Keratinocyte (primary cell): Measurements from ENCODE around the gene STARD3. TPM values are rescaled to one million over a fixed set of nuclear protein-coding genes. Genes with fewer than 3 reads are reported as not detected.

Experiments used
- DNase-seq: peaks from one replicate; pipeline ENCODE4 v3.0.0-alpha.2; 2011; ENCODE audit warnings: low read depth, missing footprints, low spot score
- FAIRE-seq: peaks from 2 replicates; lab custom pipeline; 2011; peaks lifted over from hg19 to GRCh38; lab: Jason Lieb, UNC
- H2AFZ ChIP-seq: 2 replicates; pipeline ENCODE4 v1.6.0; 2012; ENCODE audit warnings: low read length, control low read depth, inconsistent platforms; ENCODE audit not compliant: control insufficient read depth
- H3K27ac ChIP-seq: 2 replicates; pipeline ENCODE4 v1.5.1; 2011; ENCODE audit warnings: low read length; ENCODE audit not compliant: control insufficient read depth, insufficient read depth
- H3K27me3 ChIP-seq: 3 replicates; pipeline ENCODE4 v1.6.0; 2011; ENCODE audit warnings: low read length; ENCODE audit not compliant: control insufficient read depth, insufficient read depth; ENCODE audit errors: extremely low read depth
- H3K36me3 ChIP-seq, 2 experiments: 2 replicates in 1 of 2; 3 replicates in 1 of 2; pipeline ENCODE4 v1.5.1; 2011; ENCODE audit warnings: low read length in 2 of 2, mild to moderate bottlenecking in 1 of 2; ENCODE audit not compliant: control insufficient read depth in 2 of 2, insufficient read depth in 2 of 2; ENCODE audit errors: extremely low read depth in 1 of 2
- H3K4me1 ChIP-seq: 3 replicates; pipeline ENCODE4 v1.5.1; 2011; ENCODE audit warnings: low read length; ENCODE audit not compliant: control insufficient read depth, insufficient read depth; ENCODE audit errors: extremely low read depth
- H3K4me2 ChIP-seq: 3 replicates; pipeline ENCODE4 v1.6.0; 2011; ENCODE audit warnings: low read depth, low read length; ENCODE audit not compliant: control insufficient read depth, insufficient read depth; ENCODE audit errors: extremely low read depth
- H3K4me3 ChIP-seq, 3 experiments: fragments of 200-600 bp in 1 of 3; sonication (generic) in 1 of 3; 2 replicates in 2 of 3; 3 replicates in 1 of 3; pipeline ENCODE4 v1.5.1; 2011 to 2016; ENCODE audit warnings: low read length in 3 of 3, mild to moderate bottlenecking in 3 of 3, control low read depth in 2 of 3, inconsistent platforms in 1 of 3, low read depth in 1 of 3, mixed read lengths in 1 of 3, mixed run types in 1 of 3, moderate library complexity in 1 of 3; ENCODE audit not compliant: control insufficient read depth in 2 of 3, insufficient read depth in 2 of 3; ENCODE audit errors: extremely low read depth in 1 of 3
- H3K79me2 ChIP-seq: 2 replicates; pipeline ENCODE4 v1.6.0; 2012; ENCODE audit warnings: low read length; ENCODE audit not compliant: control insufficient read depth, insufficient read depth
- H3K9ac ChIP-seq: 3 replicates; pipeline ENCODE4 v1.6.0; 2011; ENCODE audit warnings: low read length; ENCODE audit not compliant: control insufficient read depth, insufficient read depth; ENCODE audit errors: extremely low read depth
- H3K9me1 ChIP-seq: 3 replicates; pipeline ENCODE4 v1.6.0; 2011; ENCODE audit warnings: low read length; ENCODE audit not compliant: control insufficient read depth, insufficient read depth; ENCODE audit errors: extremely low read depth
- H3K9me3 ChIP-seq: 2 replicates; pipeline ENCODE4 v1.5.1; 2012; ENCODE audit warnings: low read depth, low read length; ENCODE audit not compliant: control insufficient read depth
- H4K20me1 ChIP-seq: 3 replicates; pipeline ENCODE4 v1.6.0; 2011; ENCODE audit warnings: low read length; ENCODE audit not compliant: control insufficient read depth, insufficient read depth; ENCODE audit errors: extremely low read depth
- CTCF ChIP-seq, 3 experiments: IDR thresholded peaks in 1 of 3; conservative IDR thresholded peaks in 1 of 3; optimal IDR thresholded peaks in 1 of 3; 2 replicates in 2 of 3; 3 replicates in 1 of 3; pipeline versions ENCODE3 to v1.5.1; 2011; ENCODE audit warnings: low read length in 3 of 3, mild to moderate bottlenecking in 3 of 3, moderate library complexity in 2 of 3, control low read depth in 1 of 3, inconsistent platforms in 1 of 3; ENCODE audit not compliant: insufficient read depth in 2 of 3; ENCODE audit errors: extremely low read depth in 1 of 3
- EZH2 ChIP-seq: IDR thresholded peaks from one replicate; pipeline ENCODE4 v1.6.1; 2012; ENCODE audit warnings: inconsistent platforms, mild to moderate bottlenecking, low read length, moderate library complexity
- dilution Hi-C: fragments of 300-500 bp; cut with MboI; formaldehyde crosslinking; loops from one replicate; pipeline ENCODE4 v1.7.0; 2020; ENCODE audit warnings: low sequenced_read_pairs; ENCODE audit not compliant: extremely low pct_ligation_motif_present
- polyA plus RNA-seq, 5 experiments: library from polyadenylated mRNA; depleted of rRNA in 3 of 5; stranded (reverse) in 3 of 5; stranded (forward) in 1 of 5; unstranded in 1 of 5; fragments of >200 nt; gene quantifications; 1 replicate in 1 of 5; 2 replicates in 3 of 5; 3 replicates in 1 of 5; pipeline versions ENCODE4 v1.2.1 to v1.2.3, GENCODE V29; 2011 to 2012; ENCODE audit warnings: missing spikeins in 2 of 5, low read depth in 1 of 5, low replicate concordance in 1 of 5

Gene STARD3
- polyA plus RNA-seq, 1 donor (not counting 4 experiments of a cell fraction or from before 2014, with no cell fraction given) = 29.0 TPM

- Histone ChIP-seq H3K4me2 (no peak overlapping the region), H4K20me1 (no peaks in the 10 kb centered on the region), H3K79me2 (no peaks in the 10 kb centered on the region), H2AFZ (no peak overlapping the region), H3K27ac (no peak overlapping the region), H3K4me3 (no peak overlapping the region), H3K9me1 (no peaks in the 10 kb centered on the region), H3K36me3 (peaks cover 6 to 21% of the 10 kb centered on the region in 2 experiments), H3K9me3 (no peaks in the 10 kb centered on the region), H3K4me1 (peaks cover 5% of the 10 kb centered on the region), H3K27me3 (no peaks in the 10 kb centered on the region), H3K9ac (no peak overlapping the region)
- FAIRE-seq (no peak), DNase-seq (no peak)
- dilution Hi-C loops = no loop called here
- TF ChIP-seq CTCF (optimal IDR thresholded peaks at IDR 0.05 in 1 of 3, IDR thresholded peaks at IDR 0.05 in 1 of 3, conservative IDR thresholded peaks at IDR 0.05 in 1 of 3; ENCODE audit: extremely low read depth in 1 of 3, insufficient read depth in 2 of 3, low read length in 3 of 3) (no peak), EZH2 (no peak)
Observed at GRCh38 chr17:39660011-39660360, 23.0 kb downstream of the STARD3 start.

GRCh38 chr17:39660397-39661385, 23.7 kb downstream of the STARD3 start:
- dilution Hi-C loops = no loop called here
- no peak for TF ChIP-seq EZH2
- no peak overlapping the region for H3K4me3 ChIP-seq
- no peak overlapping the region for H3K9ac ChIP-seq
- H3K27me3 ChIP-seq = peaks cover 2% of the 10 kb centered on the region
- peaks cover 5% of the 10 kb centered on the region for H3K4me1 ChIP-seq
- no peaks in the 10 kb centered on the region for H3K79me2 ChIP-seq
- H3K36me3 ChIP-seq = peaks cover 6 to 21% of the 10 kb centered on the region in 2 experiments
- no peak overlapping the region for H3K27ac ChIP-seq
- FAIRE-seq (no peak), DNase-seq (no peak)
- no peaks in the 10 kb centered on the region for H3K9me1 ChIP-seq
- H2AFZ ChIP-seq = no peak overlapping the region
- no peaks in the 10 kb centered on the region for H3K9me3 ChIP-seq
- no peaks in the 10 kb centered on the region for H4K20me1 ChIP-seq
- no peak overlapping the region for H3K4me2 ChIP-seq
